Subcutaneous adipose tissue (tissue), 4 donors: ENCODE data around the gene SS18L1. TPM values are rescaled to one million over a fixed set of nuclear protein-coding genes. Genes with fewer than 3 reads are reported as not detected.

ENCODE experiments used
- total RNA-seq, 4 donors: library from RNA; depleted of rRNA; stranded (reverse); fragments of >200 nt; gene quantifications; one replicate each; pipeline ENCODE4 v1.1.0, GENCODE V29; 2016
- TF ChIP-seq, protein P1 (sequence below): fragments of 450-650 bp; IDR thresholded peaks from one replicate; pipeline ENCODE4 v1.5.1; 2016; ENCODE audit warnings: low read depth, mild to moderate bottlenecking, control low read depth, antibody characterized with exemption, moderate library complexity

Gene SS18L1
- total RNA-seq, 4 donors from 2014 or later: 10.3 to 18.3 (median 12.9) TPM

DNA sequence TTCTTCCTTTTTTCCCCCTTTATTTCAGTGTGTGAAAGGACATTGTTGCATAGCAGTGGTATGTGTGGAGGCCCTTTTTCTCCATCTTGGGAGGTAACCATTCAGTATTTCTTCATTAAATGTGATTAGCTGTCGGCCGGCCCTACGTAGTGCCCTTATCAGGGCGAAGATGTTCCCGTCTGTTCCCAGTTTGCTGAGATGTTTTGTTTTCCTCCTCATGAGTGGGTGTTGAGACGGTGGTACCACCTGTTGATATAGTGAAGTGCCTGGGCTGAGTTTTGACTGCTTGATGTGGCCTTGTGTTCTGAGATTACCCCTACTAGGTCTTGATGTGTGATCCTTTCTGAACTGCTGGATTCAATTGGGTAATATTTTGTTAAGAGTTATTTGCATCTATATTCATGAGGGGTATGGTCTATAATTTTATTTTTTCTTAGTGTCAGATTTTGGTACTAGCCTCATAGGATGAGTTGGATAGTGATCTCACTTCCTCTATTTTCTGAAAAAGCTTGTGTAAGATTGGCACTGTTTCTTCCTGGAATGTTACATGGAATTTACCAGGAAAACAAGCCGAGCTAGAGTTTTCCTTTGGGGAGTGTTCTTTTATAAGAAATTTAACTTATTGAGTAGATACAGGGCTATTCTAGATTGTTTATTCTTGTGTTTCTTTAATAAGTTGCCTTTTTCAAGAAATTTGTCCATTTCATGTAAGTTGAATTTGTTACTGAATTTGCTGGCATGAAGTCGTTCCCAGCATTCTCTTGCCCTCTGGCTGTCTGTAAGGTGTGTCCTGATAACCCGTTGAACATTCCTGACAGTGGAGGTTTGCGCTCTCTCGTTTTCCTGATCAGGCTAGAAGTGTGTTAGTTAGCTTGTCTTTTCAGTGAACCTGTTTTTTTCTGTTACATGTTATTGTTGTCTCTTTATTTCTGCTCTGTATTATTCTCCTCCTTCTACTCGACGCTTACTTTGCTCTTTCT, 43.6 kb downstream of the SS18L1 start:
- TF ChIP-seq, protein P1, sequence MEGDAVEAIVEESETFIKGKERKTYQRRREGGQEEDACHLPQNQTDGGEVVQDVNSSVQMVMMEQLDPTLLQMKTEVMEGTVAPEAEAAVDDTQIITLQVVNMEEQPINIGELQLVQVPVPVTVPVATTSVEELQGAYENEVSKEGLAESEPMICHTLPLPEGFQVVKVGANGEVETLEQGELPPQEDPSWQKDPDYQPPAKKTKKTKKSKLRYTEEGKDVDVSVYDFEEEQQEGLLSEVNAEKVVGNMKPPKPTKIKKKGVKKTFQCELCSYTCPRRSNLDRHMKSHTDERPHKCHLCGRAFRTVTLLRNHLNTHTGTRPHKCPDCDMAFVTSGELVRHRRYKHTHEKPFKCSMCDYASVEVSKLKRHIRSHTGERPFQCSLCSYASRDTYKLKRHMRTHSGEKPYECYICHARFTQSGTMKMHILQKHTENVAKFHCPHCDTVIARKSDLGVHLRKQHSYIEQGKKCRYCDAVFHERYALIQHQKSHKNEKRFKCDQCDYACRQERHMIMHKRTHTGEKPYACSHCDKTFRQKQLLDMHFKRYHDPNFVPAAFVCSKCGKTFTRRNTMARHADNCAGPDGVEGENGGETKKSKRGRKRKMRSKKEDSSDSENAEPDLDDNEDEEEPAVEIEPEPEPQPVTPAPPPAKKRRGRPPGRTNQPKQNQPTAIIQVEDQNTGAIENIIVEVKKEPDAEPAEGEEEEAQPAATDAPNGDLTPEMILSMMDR: no peak

DNA sequence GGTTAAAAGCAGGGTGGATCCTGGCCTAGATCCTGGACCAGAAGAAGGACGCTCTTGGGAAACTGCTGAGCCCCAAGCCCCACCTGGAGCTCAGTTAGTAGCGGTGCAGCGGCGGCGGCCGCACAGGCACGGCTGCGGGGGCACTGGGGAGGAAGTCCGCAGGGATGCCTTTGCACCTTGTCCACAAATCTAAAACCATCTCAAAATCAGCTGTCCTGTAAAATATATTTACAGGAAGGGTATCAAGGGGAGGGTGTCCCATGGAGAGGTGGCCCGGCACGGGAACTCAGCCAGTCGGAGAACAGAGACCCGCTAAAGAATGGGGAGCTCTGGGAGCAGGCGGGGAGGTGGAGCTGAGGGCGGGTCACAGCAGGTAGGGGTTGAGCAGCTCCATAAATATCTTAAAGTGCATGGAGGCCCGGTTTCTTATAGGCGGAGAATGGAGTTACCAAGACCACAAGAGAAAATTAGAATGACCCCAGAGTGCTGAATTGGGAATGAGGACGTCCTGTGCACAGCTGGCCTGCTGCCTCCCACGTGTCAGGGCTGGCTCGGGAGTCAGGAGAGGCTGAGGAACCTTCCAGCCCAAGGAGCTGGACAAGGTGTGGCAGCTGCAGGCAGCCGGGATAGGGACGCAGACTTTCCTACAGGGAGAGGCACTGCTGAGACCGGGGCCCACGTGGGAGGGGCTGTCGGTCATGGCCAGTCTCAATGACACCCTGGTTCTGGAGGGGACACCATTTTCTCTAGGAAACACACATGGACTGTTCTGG, 47.3 kb downstream of the SS18L1 start:
- TF ChIP-seq, protein P1: no peak

DNA sequence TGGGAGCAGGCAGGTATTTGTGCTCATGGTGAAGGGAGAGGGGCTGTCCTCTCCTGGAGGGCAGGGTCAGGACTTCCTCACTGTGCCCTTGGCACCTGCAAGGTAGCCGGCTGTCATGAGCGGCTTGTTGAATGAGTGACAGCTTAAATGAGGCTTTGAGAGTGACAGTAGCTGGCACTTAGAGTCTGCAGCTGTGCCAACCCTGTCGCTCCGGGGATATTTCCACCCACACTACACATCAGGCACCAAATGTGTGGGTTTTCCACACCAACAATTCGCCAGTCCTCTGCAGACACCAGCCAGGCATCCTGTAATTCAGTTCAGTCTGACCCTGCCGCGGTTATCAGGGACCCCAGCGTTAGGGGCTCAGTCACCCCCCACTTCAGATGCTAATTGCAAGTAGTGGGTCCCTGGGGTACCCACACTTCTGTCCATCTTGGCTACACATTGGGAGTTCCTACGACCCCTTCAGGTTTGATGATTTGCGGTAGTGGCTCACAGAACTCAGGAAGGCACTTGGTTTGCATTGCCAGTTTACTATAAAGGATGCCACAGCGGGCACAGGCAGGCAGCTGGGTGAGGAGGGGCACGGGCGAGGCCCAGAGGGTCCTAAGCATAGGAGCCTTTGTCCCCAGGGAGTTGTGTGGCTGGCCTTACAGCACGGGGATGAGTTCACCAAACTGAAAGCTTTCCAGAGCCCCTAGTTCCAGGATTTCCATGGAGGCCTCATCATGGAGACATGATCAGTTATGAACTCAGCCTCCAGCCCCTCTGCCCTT, 48.4 kb downstream of the SS18L1 start:
- TF ChIP-seq, protein P1: no peak

DNA sequence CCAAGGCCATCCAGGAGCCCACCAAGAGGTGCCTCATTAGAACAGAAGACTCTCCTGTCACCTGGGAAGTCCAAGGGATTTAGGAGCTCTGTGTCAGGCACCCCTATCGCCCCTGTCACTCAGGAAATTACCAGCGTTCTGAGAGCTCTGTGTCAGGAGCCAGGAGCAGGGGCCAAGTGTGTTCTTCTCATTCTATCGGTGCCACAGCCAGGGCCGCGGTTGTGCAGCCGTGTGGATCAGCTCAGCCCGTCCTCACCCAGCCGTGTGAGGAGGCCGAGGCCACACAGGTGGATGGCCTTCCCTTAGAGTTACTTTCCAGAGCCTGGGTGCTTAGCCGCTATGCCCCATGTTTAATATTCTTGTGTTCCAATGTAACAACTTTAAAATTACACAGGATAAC, 49.1 kb downstream of the SS18L1 start:
- TF ChIP-seq, protein P1: no peak

DNA sequence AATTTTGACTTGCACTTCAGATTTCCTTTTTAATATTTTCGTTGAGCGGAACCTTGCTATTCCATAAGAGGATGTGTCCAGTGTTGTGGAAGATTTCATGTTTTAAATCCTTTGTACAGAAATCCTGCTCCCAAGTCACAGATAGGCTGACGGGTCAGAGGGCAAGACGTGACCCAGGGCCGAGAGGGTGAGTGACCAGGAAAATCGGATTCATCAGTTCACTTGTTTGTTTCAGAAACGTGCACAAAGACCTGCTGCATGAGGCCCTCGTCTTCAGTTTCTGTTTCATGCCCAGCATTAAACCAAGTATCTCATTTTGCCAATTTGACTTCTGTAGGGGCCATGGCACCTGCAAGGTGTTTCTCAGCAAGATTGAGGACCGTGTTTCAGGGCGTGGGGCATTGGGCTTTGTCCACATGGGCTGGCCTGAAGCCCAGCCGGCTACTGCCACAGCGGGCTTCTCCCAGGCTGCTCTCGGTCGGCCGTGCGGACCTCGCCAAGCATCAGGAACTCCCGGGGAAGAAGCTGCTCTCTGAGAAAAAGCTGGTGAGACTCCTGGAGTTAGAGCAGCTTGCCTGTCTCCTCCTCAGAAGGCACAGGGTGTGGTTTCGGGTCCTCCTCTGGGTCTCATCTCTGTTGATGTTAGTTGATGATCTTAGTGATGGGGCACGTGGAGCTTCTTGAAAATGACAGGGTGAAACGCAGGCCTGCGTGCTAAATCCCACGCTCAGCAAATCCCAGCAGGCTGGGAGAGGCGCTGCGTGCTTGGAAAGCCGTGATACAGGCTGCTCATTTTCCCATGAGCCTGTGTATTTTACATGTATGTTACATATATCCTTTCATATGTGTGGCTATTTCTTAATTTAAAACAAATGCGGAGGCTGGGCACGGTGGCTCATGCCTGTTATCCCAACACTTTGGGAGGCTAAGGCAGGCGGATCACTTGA, 49.8 kb downstream of the SS18L1 start:
- TF ChIP-seq, protein P1: no peak

DNA sequence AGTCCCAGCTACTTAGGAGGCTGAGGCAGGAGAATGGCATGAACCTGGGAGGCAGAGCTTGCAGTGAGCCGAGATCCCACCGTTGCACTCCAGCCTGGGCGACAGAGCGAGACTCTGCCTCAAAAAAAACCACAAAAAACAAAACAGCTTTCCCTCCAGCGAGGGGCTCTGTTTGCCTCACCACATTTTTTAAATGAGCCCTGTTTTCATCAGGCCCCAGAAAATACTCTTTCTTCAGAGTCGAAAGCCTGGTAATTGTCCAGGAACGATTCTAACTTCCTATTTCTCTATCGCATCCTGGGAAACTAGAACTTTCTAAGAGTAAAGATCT, 51.5 kb downstream of the SS18L1 start:
- TF ChIP-seq, protein P1: no peak
